H1 (cell line): Measurements from ENCODE around the gene LTBP1. TPM values are rescaled to one million over a fixed set of nuclear protein-coding genes. Genes with fewer than 3 reads are reported as not detected.

Experiments used
- CTCF ChIA-PET: fragments of 300-600 bp; sonication (Branson Sonifier 250); formaldehyde crosslinking; loops from one replicate; lab custom pipeline; 2021; ENCODE audit not compliant: partially characterized antibody; lab: Charles Lee
- POLR2A ChIA-PET: fragments of 300-600 bp; sonication (Branson Sonifier 250); formaldehyde crosslinking; loops from one replicate; lab custom pipeline; 2021; ENCODE audit warnings: inconsistent platforms; ENCODE audit not compliant: partially characterized antibody; lab: Charles Lee
- DNase-seq, 2 experiments: peaks; one replicate each; pipeline versions ENCODE4 v3.0.0 to v3.0.0-alpha.2; 2010 to 2022; ENCODE audit warnings: low spot score in 2 of 2, low read depth in 1 of 2, mixed read lengths in 1 of 2
- FAIRE-seq: peaks from 2 replicates; lab custom pipeline; 2011; peaks lifted over from hg19 to GRCh38; lab: Jason Lieb, UNC
- H2AFZ ChIP-seq: 2 replicates; pipeline ENCODE4 v1.8.1; 2012; ENCODE audit warnings: low read length, inconsistent platforms
- H2AK5ac ChIP-seq: 2 replicates; pipeline ENCODE4 v1.6.1; 2013; ENCODE audit warnings: low read depth, low read length
- H2BK120ac ChIP-seq: replicated peaks from 2 replicates; pipeline ENCODE3; 2013; ENCODE audit warnings: low read depth, low read length, inconsistent platforms
- H2BK12ac ChIP-seq: 2 replicates; pipeline ENCODE4 v1.6.1; 2013; ENCODE audit warnings: low read depth, low read length
- H2BK15ac ChIP-seq: 2 replicates; pipeline ENCODE4 v1.6.1; 2013; ENCODE audit warnings: low read length
- H2BK20ac ChIP-seq: 2 replicates; pipeline ENCODE4 v1.6.1; 2013; ENCODE audit warnings: low read length
- H2BK5ac ChIP-seq: 2 replicates; pipeline ENCODE4 v1.6.1; 2013; ENCODE audit warnings: low read depth, low read length
- H3K14ac ChIP-seq: 2 replicates; pipeline ENCODE4 v1.6.1; 2013; ENCODE audit warnings: inconsistent platforms; ENCODE audit not compliant: insufficient read length
- H3K18ac ChIP-seq: 2 replicates; pipeline ENCODE4 v1.6.1; 2013; ENCODE audit warnings: low read length; ENCODE audit errors: extremely low read depth
- H3K23ac ChIP-seq: 2 replicates; pipeline ENCODE4 v1.6.1; 2013; ENCODE audit warnings: inconsistent platforms; ENCODE audit not compliant: insufficient read length
- H3K23me2 ChIP-seq: 2 replicates; pipeline ENCODE4 v1.6.1; 2013; ENCODE audit warnings: low read depth, low read length
- H3K27ac ChIP-seq: 2 replicates; pipeline ENCODE4 v1.6.1; 2011; ENCODE audit warnings: low read depth, low read length, inconsistent platforms
- H3K27me3 ChIP-seq, 4 experiments: replicated peaks in 1 of 4; 1 replicate in 1 of 4; 2 replicates in 3 of 4; pipeline versions ENCODE4 v1.6.1 to v1.8.1; 2011 to 2013; ENCODE audit warnings: low read length in 3 of 4, mild to moderate bottlenecking in 3 of 4, inconsistent platforms in 2 of 4, mixed read lengths in 2 of 4, moderate library complexity in 1 of 4; ENCODE audit not compliant: control insufficient read depth in 3 of 4, insufficient read depth in 3 of 4; ENCODE audit errors: extremely low read depth in 1 of 4
- H3K36me3 ChIP-seq, 4 experiments: 2 replicates each; pipeline versions ENCODE4 v1.6.1 to v1.8.1; 2011 to 2013; ENCODE audit warnings: mild to moderate bottlenecking in 4 of 4, low read length in 3 of 4, moderate library complexity in 2 of 4, control low read depth in 1 of 4, inconsistent platforms in 1 of 4; ENCODE audit not compliant: insufficient read depth in 4 of 4, control insufficient read depth in 2 of 4
- H3K4ac ChIP-seq: replicated peaks from 2 replicates; pipeline ENCODE3; 2013; ENCODE audit warnings: low read length, low read depth, mixed read lengths, inconsistent platforms; ENCODE audit not compliant: insufficient read length
- H3K4me1 ChIP-seq, 4 experiments: replicated peaks in 1 of 4; 1 replicate in 1 of 4; 2 replicates in 3 of 4; pipeline versions ENCODE4 v1.6.1 to v1.8.1; 2011 to 2013; ENCODE audit warnings: low read length in 3 of 4, inconsistent platforms in 2 of 4, mixed read lengths in 1 of 4; ENCODE audit not compliant: insufficient read depth in 4 of 4, control insufficient read depth in 3 of 4
- H3K4me2 ChIP-seq, 2 experiments: 2 replicates each; pipeline versions ENCODE4 v1.6.1 to v1.8.1; 2011 to 2013; ENCODE audit warnings: low read depth in 2 of 2, low read length in 2 of 2, control low read depth in 1 of 2, inconsistent platforms in 1 of 2, mild to moderate bottlenecking in 1 of 2; ENCODE audit not compliant: insufficient read depth in 1 of 2
- H3K4me3 ChIP-seq, 4 experiments: fragments of 200-600, 300-600 bp in 1 of 4; sonication (generic), shearing (Covaris generic), sonication (Bioruptor Twin) in 1 of 4; 2 replicates each; pipeline versions ENCODE4 v1.5.1 to v1.8.1; 2011 to 2016; ENCODE audit warnings: low read length in 4 of 4, low read depth in 3 of 4, control low read depth in 2 of 4, inconsistent platforms in 2 of 4, mild to moderate bottlenecking in 2 of 4, mixed read lengths in 1 of 4, moderate library complexity in 1 of 4; ENCODE audit not compliant: insufficient read depth in 2 of 4; ENCODE audit errors: extremely low read depth in 1 of 4
- H3K56ac ChIP-seq: replicated peaks from 2 replicates; pipeline ENCODE3; 2013; ENCODE audit warnings: low read depth, mild to moderate bottlenecking, mixed read lengths, low read length, inconsistent platforms; ENCODE audit not compliant: insufficient read length
- H3K79me1 ChIP-seq: 2 replicates; pipeline ENCODE4 v1.6.1; 2013; ENCODE audit warnings: low read depth, low read length, control low read depth
- H3K79me2 ChIP-seq, 2 experiments: 2 replicates each; pipeline versions ENCODE4 v1.6.1 to v1.8.1; 2012 to 2013; ENCODE audit warnings: low read length in 2 of 2, mild to moderate bottlenecking in 2 of 2, inconsistent platforms in 1 of 2; ENCODE audit not compliant: insufficient read depth in 2 of 2, control insufficient read depth in 1 of 2
- H3K9ac ChIP-seq, 4 experiments: replicated peaks in 1 of 4; 1 replicate in 1 of 4; 2 replicates in 3 of 4; pipeline versions ENCODE4 v1.6.1 to v1.8.1; 2011 to 2013; ENCODE audit warnings: low read depth in 3 of 4, low read length in 3 of 4, control low read depth in 2 of 4, mild to moderate bottlenecking in 2 of 4, moderate library complexity in 2 of 4, inconsistent platforms in 1 of 4; ENCODE audit errors: extremely low read depth in 1 of 4
- H3K9me3 ChIP-seq, 2 experiments: 2 replicates each; pipeline versions ENCODE4 v1.6.1 to v1.8.1; 2012 to 2013; ENCODE audit warnings: mild to moderate bottlenecking in 2 of 2, moderate library complexity in 2 of 2, control low read depth in 1 of 2, inconsistent platforms in 1 of 2, low read depth in 1 of 2, low read length in 1 of 2, mixed read lengths in 1 of 2; ENCODE audit not compliant: insufficient read depth in 2 of 2
- H4K20me1 ChIP-seq, 2 experiments: replicated peaks in 1 of 2; 2 replicates each; pipeline versions ENCODE3 to v1.8.1; 2011 to 2013; ENCODE audit warnings: inconsistent platforms in 2 of 2, low read length in 2 of 2, mild to moderate bottlenecking in 1 of 2; ENCODE audit not compliant: insufficient read depth in 2 of 2, control insufficient read depth in 1 of 2
- H4K5ac ChIP-seq: 2 replicates; pipeline ENCODE4 v1.6.1; 2013; ENCODE audit warnings: low read length, low read depth, mixed read lengths, inconsistent platforms; ENCODE audit not compliant: insufficient read length
- H4K8ac ChIP-seq: 2 replicates; pipeline ENCODE4 v1.8.0; 2013; ENCODE audit warnings: mild to moderate bottlenecking, moderate library complexity, low read length, inconsistent platforms; ENCODE audit not compliant: insufficient read depth; ENCODE audit errors: extremely low read depth
- H4K91ac ChIP-seq: replicated peaks from 2 replicates; pipeline ENCODE3; 2013; ENCODE audit warnings: low read length, mixed read lengths, inconsistent platforms; ENCODE audit not compliant: insufficient read length
- BACH1 ChIP-seq: IDR thresholded peaks from 2 replicates; pipeline ENCODE4 v1.6.1; 2012; ENCODE audit warnings: low read length, improper control_type of control experiment
- CREB1 ChIP-seq: IDR thresholded peaks from 2 replicates; pipeline ENCODE4 v1.6.1; 2012; ENCODE audit warnings: inconsistent platforms
- HDAC6 ChIP-seq: IDR thresholded peaks from one replicate; pipeline ENCODE4 v1.7.1; 2012; ENCODE audit warnings: low read depth, mild to moderate bottlenecking, inconsistent platforms, low read length, moderate library complexity
- KDM5A ChIP-seq: fragments of 200-600 bp; IDR thresholded peaks from 2 replicates; pipeline ENCODE4 v1.7.1; 2012; ENCODE audit warnings: mild to moderate bottlenecking, low read length, inconsistent platforms, mixed read lengths
- NRF1 ChIP-seq: IDR thresholded peaks from 2 replicates; pipeline ENCODE4 v1.6.1; 2011; ENCODE audit warnings: mild to moderate bottlenecking, low read depth, low read length, improper control_type of control experiment
- PHF8 ChIP-seq: fragments of 200-600 bp; sonication (generic); conservative IDR thresholded peaks from 2 replicates; pipeline ENCODE4 v1.7.1; 2012; ENCODE audit warnings: low read depth, mild to moderate bottlenecking, inconsistent platforms, low read length, moderate library complexity
- POLR2AphosphoS5 ChIP-seq: IDR thresholded peaks from 2 replicates; pipeline ENCODE4 v1.6.1; 2011; ENCODE audit warnings: low read depth, low read length
- POU5F1 ChIP-seq: IDR thresholded peaks from 2 replicates; pipeline ENCODE4 v1.6.1; 2011; ENCODE audit warnings: low read depth, mild to moderate bottlenecking, low read length, moderate library complexity
- SIX5 ChIP-seq: IDR thresholded peaks from 2 replicates; pipeline ENCODE4 v1.6.1; 2011; ENCODE audit warnings: mild to moderate bottlenecking, low read depth, low read length
- SP4 ChIP-seq: IDR thresholded peaks from 2 replicates; pipeline ENCODE4 v1.6.1; 2012; ENCODE audit warnings: low read length, inconsistent platforms
- YY1 ChIP-seq: IDR thresholded peaks from 2 replicates; pipeline ENCODE4 v1.6.1; 2011; ENCODE audit warnings: low read depth, mild to moderate bottlenecking, low read length
- WGBS, 2 experiments: shearing (Covaris generic) in 1 of 2; methylation state at CpG; one replicate each; pipeline versions ENCODE4 v1.1.6 to v1.1.7; 2013 to 2015; ENCODE audit warnings: low lambda C conversion rate in 2 of 2, mixed read lengths in 2 of 2, inconsistent platforms in 1 of 2, low coverage in 1 of 2, missing lambda C conversion rate in 1 of 2; ENCODE audit not compliant: insufficient replicate concordance in 2 of 2, insufficient coverage in 1 of 2, insufficient read length in 1 of 2; ENCODE audit errors: extremely low coverage in 1 of 2, missing lambda C conversion rate in 1 of 2; 5-methylcytosine and 5-hydroxymethylcytosine counted together
- polyA plus RNA-seq, 7 experiments: library from polyadenylated mRNA; depleted of rRNA in 3 of 7; stranded (reverse) in 5 of 7; unstranded in 2 of 7; fragments of >200 nt in 5 of 7; fragments of 200-250 nt in 2 of 7; gene quantifications; 1 replicate in 5 of 7; 2 replicates in 1 of 7; 4 replicates in 1 of 7; pipeline versions ENCODE4 v1.2.1 to v1.2.3, GENCODE V29; 2011 to 2013; ENCODE audit warnings: missing spikeins in 2 of 7, mixed read lengths in 2 of 7
- total RNA-seq: library from RNA; stranded (reverse); fragmentation: NEBNext Ultra II Directional; extraction: Animal tissue kit (Norgen Biotek cat#: 25700); gene quantifications from 2 replicates; pipeline ENCODE4 v1.2.1, GENCODE V29; 2021
- TF ChIP-seq, protein P1 (sequence below): IDR thresholded peaks from 2 replicates; pipeline ENCODE4 v1.6.1; 2012; ENCODE audit warnings: low read length, inconsistent platforms
- TF ChIP-seq, protein P2 (sequence below): IDR thresholded peaks from 2 replicates; pipeline ENCODE4 v1.6.1; 2011; ENCODE audit warnings: low read length, improper control_type of control experiment

LTBP1 gene
- total and polyA plus RNA-seq, 2 of the 8 experiments (the other 6 are each of a cell fraction or from before 2014, with no cell fraction given): 15.4 to 24.7 TPM

DNA sequence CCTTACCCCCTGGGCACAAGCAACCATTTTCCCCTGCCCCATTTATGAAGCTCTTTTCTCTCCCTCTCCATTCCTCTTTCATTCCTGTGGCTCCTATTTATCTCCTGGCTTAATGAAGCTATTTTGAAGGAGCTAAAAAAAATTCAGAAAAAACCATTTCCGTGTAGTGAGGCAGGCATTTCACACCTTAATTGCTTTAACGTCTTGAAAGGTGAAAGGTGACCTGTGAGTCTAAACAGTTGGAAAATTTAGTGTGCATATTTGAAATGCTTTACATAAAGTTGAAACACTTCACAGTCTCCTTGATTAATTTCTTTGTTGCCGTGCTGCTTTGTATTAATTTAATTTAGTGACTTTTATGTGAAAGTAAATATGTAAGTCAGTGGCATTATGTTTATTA, 83.6 kb downstream of the LTBP1 start:
- Histone ChIP-seq H3K4me2 (no peak overlapping the region), H2BK5ac (no peak overlapping the region), H2AK5ac (no peak overlapping the region), H3K27me3 (no peaks in the 10 kb centered on the region), H4K20me1 (no peaks in the 10 kb centered on the region), H3K9me3 (no peaks in the 10 kb centered on the region), H3K4me3 (no peak overlapping the region), H3K23ac (no peak overlapping the region), H3K4ac (no peak overlapping the region), H3K14ac (no peak overlapping the region), H2BK12ac (no peak overlapping the region), H4K8ac (no peak overlapping the region), H3K23me2 (no peaks in the 10 kb centered on the region), H3K79me2 (no peaks in the 10 kb centered on the region), H3K56ac (no peak overlapping the region), H2BK20ac (no peak overlapping the region), H3K79me1 (no peaks in the 10 kb centered on the region), H4K5ac (no peak overlapping the region), H3K4me1 (no peaks in the 10 kb centered on the region), H2BK15ac (no peak overlapping the region), H3K36me3 (no peaks in the 10 kb centered on the region), H3K9ac (no peak overlapping the region), H2AFZ (no peak overlapping the region), H3K27ac (no peak overlapping the region), H3K18ac (no peak overlapping the region), H4K91ac (no peak overlapping the region), H2BK120ac (no peak overlapping the region)
- CTCF ChIA-PET: no interaction called here
- FAIRE-seq (no peak), DNase-seq (no peak)
- 86% methylated on average over 3 of the region's 3 CpGs; no CpG with 5 or more reads in 1 of the 2 experiments for WGBS, 2 experiments
- POLR2A ChIA-PET: interaction anchor here (0.6 kb wide), 1 partner anchor 8 kb away, joined by 3 read pairs; no protein-coding TSS in a partner anchor
- TF ChIP-seq, protein P1, sequence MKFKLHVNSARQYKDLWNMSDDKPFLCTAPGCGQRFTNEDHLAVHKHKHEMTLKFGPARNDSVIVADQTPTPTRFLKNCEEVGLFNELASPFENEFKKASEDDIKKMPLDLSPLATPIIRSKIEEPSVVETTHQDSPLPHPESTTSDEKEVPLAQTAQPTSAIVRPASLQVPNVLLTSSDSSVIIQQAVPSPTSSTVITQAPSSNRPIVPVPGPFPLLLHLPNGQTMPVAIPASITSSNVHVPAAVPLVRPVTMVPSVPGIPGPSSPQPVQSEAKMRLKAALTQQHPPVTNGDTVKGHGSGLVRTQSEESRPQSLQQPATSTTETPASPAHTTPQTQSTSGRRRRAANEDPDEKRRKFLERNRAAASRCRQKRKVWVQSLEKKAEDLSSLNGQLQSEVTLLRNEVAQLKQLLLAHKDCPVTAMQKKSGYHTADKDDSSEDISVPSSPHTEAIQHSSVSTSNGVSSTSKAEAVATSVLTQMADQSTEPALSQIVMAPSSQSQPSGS: no peak
- no peak for TF ChIP-seq SP4
- TF ChIP-seq, protein P2, sequence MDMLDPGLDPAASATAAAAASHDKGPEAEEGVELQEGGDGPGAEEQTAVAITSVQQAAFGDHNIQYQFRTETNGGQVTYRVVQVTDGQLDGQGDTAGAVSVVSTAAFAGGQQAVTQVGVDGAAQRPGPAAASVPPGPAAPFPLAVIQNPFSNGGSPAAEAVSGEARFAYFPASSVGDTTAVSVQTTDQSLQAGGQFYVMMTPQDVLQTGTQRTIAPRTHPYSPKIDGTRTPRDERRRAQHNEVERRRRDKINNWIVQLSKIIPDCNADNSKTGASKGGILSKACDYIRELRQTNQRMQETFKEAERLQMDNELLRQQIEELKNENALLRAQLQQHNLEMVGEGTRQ: no peak
- TF ChIP-seq BACH1: no peak
- TF ChIP-seq CREB1: no peak
- TF ChIP-seq POU5F1: no peak
- no peak for TF ChIP-seq POLR2AphosphoS5
- no peak for TF ChIP-seq NRF1
- no peak for TF ChIP-seq SIX5
- no peak for TF ChIP-seq KDM5A
- TF ChIP-seq PHF8: no peak
- TF ChIP-seq YY1: no peak
- no peak for TF ChIP-seq HDAC6
